Fibroblast of the aortic adventitia (primary cell): ENCODE data around the gene LCNL1. TPM values are rescaled to one million over a fixed set of nuclear protein-coding genes. Genes with fewer than 3 reads are reported as not detected.

Experiments
- DNase-seq: peaks from one replicate; pipeline ENCODE4 v3.0.0-alpha.2; 2010; ENCODE audit warnings: low read depth
- H3K4me3 ChIP-seq: 2 replicates; pipeline ENCODE4 v1.5.1; 2011; ENCODE audit warnings: low read depth, mild to moderate bottlenecking, control low read depth, low read length, moderate library complexity
- total RNA-seq: library from RNA; depleted of rRNA; stranded (reverse); fragments of >200 nt; gene quantifications from 2 replicates; pipeline ENCODE4 v1.2.3, GENCODE V29; 2012; ENCODE audit warnings: low replicate concordance
- TF ChIP-seq, protein P1 (sequence below): IDR thresholded peaks from 2 replicates; pipeline ENCODE4 v1.5.1; 2011; ENCODE audit warnings: mild to moderate bottlenecking, low read length, control low read depth, inconsistent platforms; ENCODE audit not compliant: insufficient read depth

LCNL1 gene
- total RNA-seq, 1 donor: 0.54 TPM

DNA sequence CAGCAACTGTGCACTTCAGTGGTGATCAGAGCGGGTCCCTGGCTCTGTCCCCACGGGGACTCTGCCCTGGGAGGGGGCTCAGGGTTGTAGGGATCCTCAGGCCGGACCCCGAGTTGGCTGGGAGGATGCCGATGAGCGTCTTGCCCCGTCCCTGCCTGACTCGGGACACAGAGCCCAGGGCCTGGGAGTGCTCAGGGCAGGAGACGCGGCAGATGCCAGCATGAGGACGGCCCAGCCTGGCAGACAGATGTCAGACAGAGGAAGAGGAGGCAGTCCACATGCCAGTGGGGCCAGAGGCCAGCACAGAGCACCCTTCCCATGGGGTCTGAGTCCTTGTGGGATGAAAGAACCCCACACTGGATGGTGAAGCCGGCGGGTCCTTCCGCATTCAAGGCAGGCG is 19.5 kb upstream of the LCNL1 start:
- TF ChIP-seq, protein P1, sequence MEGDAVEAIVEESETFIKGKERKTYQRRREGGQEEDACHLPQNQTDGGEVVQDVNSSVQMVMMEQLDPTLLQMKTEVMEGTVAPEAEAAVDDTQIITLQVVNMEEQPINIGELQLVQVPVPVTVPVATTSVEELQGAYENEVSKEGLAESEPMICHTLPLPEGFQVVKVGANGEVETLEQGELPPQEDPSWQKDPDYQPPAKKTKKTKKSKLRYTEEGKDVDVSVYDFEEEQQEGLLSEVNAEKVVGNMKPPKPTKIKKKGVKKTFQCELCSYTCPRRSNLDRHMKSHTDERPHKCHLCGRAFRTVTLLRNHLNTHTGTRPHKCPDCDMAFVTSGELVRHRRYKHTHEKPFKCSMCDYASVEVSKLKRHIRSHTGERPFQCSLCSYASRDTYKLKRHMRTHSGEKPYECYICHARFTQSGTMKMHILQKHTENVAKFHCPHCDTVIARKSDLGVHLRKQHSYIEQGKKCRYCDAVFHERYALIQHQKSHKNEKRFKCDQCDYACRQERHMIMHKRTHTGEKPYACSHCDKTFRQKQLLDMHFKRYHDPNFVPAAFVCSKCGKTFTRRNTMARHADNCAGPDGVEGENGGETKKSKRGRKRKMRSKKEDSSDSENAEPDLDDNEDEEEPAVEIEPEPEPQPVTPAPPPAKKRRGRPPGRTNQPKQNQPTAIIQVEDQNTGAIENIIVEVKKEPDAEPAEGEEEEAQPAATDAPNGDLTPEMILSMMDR: no peak
- no peak for DNase-seq
- H3K4me3 ChIP-seq: no peak overlapping the region

GRCh38 chr9:136963751-136964150 is 19.0 kb upstream of the LCNL1 start:
- TF ChIP-seq, protein P1: no peak
- no peak for DNase-seq
- no peak overlapping the region for H3K4me3 ChIP-seq

GRCh38 chr9:136964171-136964689 is 18.6 kb upstream of the LCNL1 start:
- no peak overlapping the region for H3K4me3 ChIP-seq
- no peak for DNase-seq
- TF ChIP-seq, protein P1: no peak

DNA sequence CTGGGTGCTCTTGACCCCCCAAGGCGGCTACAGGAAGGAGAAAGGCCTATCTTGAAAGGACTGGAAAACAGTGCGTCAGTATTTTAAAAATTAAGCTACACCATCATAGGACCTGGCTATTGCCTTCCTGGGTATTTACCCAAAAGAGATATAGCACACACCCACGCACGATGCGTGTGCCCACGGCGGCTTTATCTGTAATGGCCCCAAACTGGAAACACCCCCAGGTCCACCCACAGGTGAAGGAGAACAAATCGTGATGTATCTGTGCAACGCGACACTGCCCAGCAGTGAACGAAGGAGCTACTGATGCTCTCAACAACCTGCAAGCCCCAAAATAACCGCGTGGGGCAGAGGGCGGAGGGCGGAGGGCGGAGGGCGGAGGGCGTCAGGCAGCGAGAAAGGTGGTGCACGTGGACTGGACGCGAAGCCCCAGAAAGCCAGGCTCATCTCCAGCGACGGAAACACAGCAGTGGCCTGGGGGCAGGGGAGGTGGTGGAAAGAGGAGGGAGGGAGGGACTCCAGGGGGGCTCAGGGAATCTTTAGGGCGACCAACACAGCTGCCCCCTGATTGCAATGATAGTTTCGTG is 17.9 kb upstream of the LCNL1 start:
- DNase-seq: no peak
- TF ChIP-seq, protein P1: no peak
- H3K4me3 ChIP-seq: no peak overlapping the region

GRCh38 chr9:136965771-136966484 is 16.9 kb upstream of the LCNL1 start:
- DNase-seq: no peak
- no peak overlapping the region for H3K4me3 ChIP-seq

GRCh38 chr9:136968333-136969127 is 14.3 kb upstream of the LCNL1 start:
- TF ChIP-seq, protein P1: no peak
- H3K4me3 ChIP-seq: no peak overlapping the region
- DNase-seq: no peak

More at GRCh38 chr9:136965771-136966484, 16.9 kb upstream of the LCNL1 start:
- TF ChIP-seq, protein P1: no peak
